HepG2 (cell line): ENCODE results near the gene COL4A2. TPM values are rescaled to one million over a fixed set of nuclear protein-coding genes. Genes with fewer than 3 reads are reported as not detected.

Source experiments
- ATAC-seq: fragments of 200-7000 bp; cut with Tn5 transposase; 3 replicates; pipeline ENCODE4 v1.9.1; 2020; ENCODE audit warnings: mild to moderate bottlenecking, moderate library complexity
- BruUV-seq: library from RNA; stranded (reverse); fragments of 400-500 nt; replicated peaks from 2 replicates; lab custom pipeline; 2021; lab: Mats Ljungman, UMichigan
- CTCF ChIA-PET: fragments of 300-600 bp; formaldehyde crosslinking; extraction: SDS; loops from one replicate; lab custom pipeline; 2021; ENCODE audit warnings: low total read pairs, inconsistent platforms, low intra/inter-chr PET ratio; lab: Yijun Ruan, JAX
- POLR2A ChIA-PET: fragments of 350-600 bp; sonication (Branson Sonifier 250); formaldehyde crosslinking; loops from one replicate; lab custom pipeline; 2020; ENCODE audit warnings: antibody characterized with exemption, inconsistent platforms; lab: Yijun Ruan, JAX
- DNase-seq: peaks from one replicate; pipeline ENCODE4 v3.0.0-alpha.2; 2015; ENCODE audit warnings: low spot score
- FAIRE-seq: peaks from 3 replicates; lab custom pipeline; 2011; peaks lifted over from hg19 to GRCh38; lab: Jason Lieb, UNC
- H2AFZ ChIP-seq: one replicate; pipeline ENCODE4 v1.6.1; 2011; ENCODE audit warnings: low read length, inconsistent platforms
- H3K27ac ChIP-seq: fragments of 300-600 bp; 3 replicates; pipeline ENCODE4 v1.8.0; 2011; ENCODE audit warnings: mixed run types, mild to moderate bottlenecking, mixed read lengths, low read length, inconsistent platforms; ENCODE audit not compliant: insufficient read depth; ENCODE audit errors: extremely low read length
- H3K27me3 ChIP-seq, 2 experiments: fragments of 200-600 bp in 1 of 2; 2 replicates in 1 of 2; 3 replicates in 1 of 2; pipeline versions ENCODE4 v1.6.0 to v1.8.0; 2011; ENCODE audit warnings: low read length in 2 of 2, mild to moderate bottlenecking in 2 of 2, moderate library complexity in 2 of 2, inconsistent platforms in 1 of 2; ENCODE audit not compliant: insufficient read depth in 2 of 2, control insufficient read depth in 1 of 2
- H3K36me3 ChIP-seq, 2 experiments: fragments of 200-600 bp in 1 of 2; replicated peaks in 1 of 2; 2 replicates in 1 of 2; 3 replicates in 1 of 2; pipeline versions ENCODE4 v1.5.1 to v1.8.0; 2011; ENCODE audit warnings: low read length in 2 of 2, inconsistent platforms in 1 of 2; ENCODE audit not compliant: insufficient read depth in 2 of 2, control insufficient read depth in 1 of 2
- H3K4me1 ChIP-seq: 2 replicates; pipeline ENCODE4 v1.5.1; 2012; ENCODE audit warnings: low read length, inconsistent platforms; ENCODE audit not compliant: insufficient read depth
- H3K4me2 ChIP-seq: 2 replicates; pipeline ENCODE4 v1.6.0; 2011; ENCODE audit warnings: low read depth, low read length, inconsistent platforms
- H3K4me3 ChIP-seq, 3 experiments: fragments of 200-600 bp in 1 of 3; sonication (generic), shearing (Covaris generic) in 1 of 3; replicated peaks in 1 of 3; 2 replicates each; pipeline ENCODE4 v1.5.1; 2011 to 2016; ENCODE audit warnings: low read length in 3 of 3, inconsistent platforms in 2 of 3, low read depth in 2 of 3, mild to moderate bottlenecking in 2 of 3, control low read depth in 1 of 3, mixed read lengths in 1 of 3; ENCODE audit not compliant: insufficient read depth in 1 of 3
- H3K79me2 ChIP-seq: one replicate; pipeline ENCODE4 v1.6.1; 2011; ENCODE audit warnings: low read length, inconsistent platforms; ENCODE audit not compliant: insufficient read depth
- H3K9ac ChIP-seq: 2 replicates; pipeline ENCODE4 v1.6.0; 2011; ENCODE audit warnings: mild to moderate bottlenecking, low read depth, low read length, inconsistent platforms; ENCODE audit not compliant: insufficient read depth
- H3K9me3 ChIP-seq: 2 replicates; pipeline ENCODE4 v1.5.1; 2012; ENCODE audit warnings: mild to moderate bottlenecking, low read length
- H4K20me1 ChIP-seq: 2 replicates; pipeline ENCODE4 v1.6.0; 2011; ENCODE audit warnings: inconsistent platforms, mild to moderate bottlenecking, low read length, moderate library complexity; ENCODE audit not compliant: insufficient read depth
- EZH2 ChIP-seq: conservative IDR thresholded peaks from 2 replicates; pipeline ENCODE4 v1.6.1; 2012; ENCODE audit warnings: mild to moderate bottlenecking, low read depth, low read length, moderate library complexity
- FOXK2 ChIP-seq: fragments of 450-650 bp; IDR thresholded peaks from 2 replicates; pipeline ENCODE4 v1.6.1; 2016
- IKZF4 ChIP-seq: sonication (generic); formaldehyde crosslinking; IDR thresholded peaks from 2 replicates; pipeline ENCODE4 v1.5.1; 2020; ENCODE audit warnings: borderline replicate concordance, mild to moderate bottlenecking, low read depth, missing genetic modification reagents; ENCODE audit errors: not compliant biosample characterization
- PRDM15 ChIP-seq: sonication (generic); formaldehyde crosslinking; IDR thresholded peaks from 2 replicates; pipeline ENCODE4 v1.4.0; 2020; ENCODE audit warnings: missing genetic modification reagents
- ZBTB10 ChIP-seq: sonication (generic); formaldehyde crosslinking; IDR thresholded peaks from 2 replicates; pipeline ENCODE4 v1.4.0; 2020; ENCODE audit warnings: missing genetic modification reagents, borderline replicate concordance
- ZBTB49 ChIP-seq: sonication (generic); formaldehyde crosslinking; IDR thresholded peaks from 2 replicates; pipeline ENCODE4 v1.4.0; 2020; ENCODE audit warnings: missing genetic modification reagents, borderline replicate concordance
- WGBS: methylation state at CpG from one replicate; pipeline ENCODE4 v1.1.6; 2017; ENCODE audit warnings: low lambda C conversion rate; 5-methylcytosine and 5-hydroxymethylcytosine counted together
- in situ Hi-C: cut with HindIII; loops from 2 replicates; pipeline ENCODE4 v1.10.0; 2017; ENCODE audit warnings: low pct_unique_long_range_greater_than_20kb; ENCODE audit not compliant: extremely low pct_ligation_motif_present
- intact Hi-C: fragments of 100-400 bp; cut with micrococcal nuclease; formaldehyde crosslinking; loops from one replicate; pipeline ENCODE4 v1.10.0; 2022; ENCODE audit not compliant: unreplicated experiment
- polyA plus RNA-seq, 8 experiments: library from polyadenylated mRNA; depleted of rRNA in 3 of 8; stranded (reverse) in 7 of 8; unstranded in 1 of 8; fragments of >200 nt; fragmentation: Illumina TruSeq in 4 of 8; extraction: Trizol in 4 of 8; gene quantifications; 2 replicates each; pipeline versions ENCODE4 v1.2.1 to v1.2.3, GENCODE V29; 2011 to 2016; ENCODE audit warnings: low read depth in 4 of 8, missing spikeins in 1 of 8, mixed read lengths in 1 of 8; ENCODE audit not compliant: insufficient read depth in 1 of 8
- total RNA-seq, 5 experiments: library from RNA; depleted of rRNA; stranded (reverse); fragments of >200 nt; fragmentation: Illumina TruSeq; extraction: Trizol; gene quantifications; 2 replicates each; pipeline ENCODE4 v1.2.3, GENCODE V29; 2016; ENCODE audit warnings: low read depth in 1 of 5

The COL4A2 gene
- total and polyA plus RNA-seq, 2 of the 13 experiments (the other 11 are each of a cell fraction or from before 2014, with no cell fraction given): 0.22 to 1.9 TPM

- 27% methylated on average over 14 of the region's 16 CpGs for WGBS
- no peak for TF ChIP-seq ZBTB10
- TF ChIP-seq IKZF4 (CRISPR knock-in tag): no peak
- no peak for TF ChIP-seq FOXK2
- no peak for TF ChIP-seq ZBTB49 (CRISPR knock-in tag)
- 0 out of 2 replicates have a peak, but pooled peaks have one; percentile 48 for TF ChIP-seq EZH2
- no peak for TF ChIP-seq PRDM15 (CRISPR knock-in tag)
- TF ChIP-seq, all 625 proteins: peak for 1
- no peaks in the 10 kb centered on the region for H3K4me1 ChIP-seq
- ChIA-PET CTCF (no interaction called here), POLR2A (no interaction called here)
- ATAC-seq (no peak), DNase-seq (no peak), FAIRE-seq (no peak)
- H3K27ac ChIP-seq: no peak overlapping the region
- H2AFZ ChIP-seq: no peak overlapping the region
- no peak overlapping the region for H3K4me3 ChIP-seq
- no peaks in the 10 kb centered on the region for H3K9me3 ChIP-seq
- no peaks in the 10 kb centered on the region for H3K79me2 ChIP-seq
- in situ Hi-C loops: no loop called here
- intact Hi-C loops: no loop called here
- peaks cover 6 to 61% of the 10 kb centered on the region in 2 experiments; a peak in 3 of 5 replicates for H3K27me3 ChIP-seq
- no peaks in the 10 kb centered on the region for H4K20me1 ChIP-seq
- no TSS peak for BruUV-seq
- H3K36me3 ChIP-seq: no peaks in the 10 kb centered on the region
- H3K9ac ChIP-seq: no peak overlapping the region
- H3K4me2 ChIP-seq: no peak overlapping the region
Observed at GRCh38 chr13:110436786-110437370, 129.8 kb downstream of the COL4A2 start.
